IMR-90 (cell line): ENCODE data around the gene MYLK4. TPM values are rescaled to one million over a fixed set of nuclear protein-coding genes. Genes with fewer than 3 reads are reported as not detected.

Experiments used
- ATAC-seq: fragments of 200-7000 bp; cut with Tn5 transposase; 2 replicates; pipeline ENCODE4 v1.9.1; 2020; ENCODE audit warnings: low read depth, mild to moderate bottlenecking, moderate library complexity
- BruUV-seq: library from RNA; stranded (reverse); fragments of 400-500 nt; replicated peaks from 2 replicates; lab custom pipeline; 2021; lab: Mats Ljungman, UMichigan
- CTCF ChIA-PET: fragments of 300-600 bp; formaldehyde crosslinking; extraction: SDS; loops from one replicate; lab custom pipeline; 2021; ENCODE audit warnings: antibody characterized with exemption; lab: Yijun Ruan, JAX
- POLR2A ChIA-PET: fragments of 300-600 bp; sonication (Branson Sonifier 250); formaldehyde crosslinking; loops from one replicate; lab custom pipeline; 2022; ENCODE audit warnings: antibody characterized with exemption; ENCODE audit not compliant: unreplicated experiment; lab: Charles Lee
- DNase-seq: peaks from one replicate; pipeline ENCODE4 v3.0.0; 2013
- H2AFZ ChIP-seq: replicated peaks from 2 replicates; pipeline ENCODE3; 2013; ENCODE audit warnings: low read length, mild to moderate bottlenecking; ENCODE audit not compliant: poor library complexity
- H2AK5ac ChIP-seq: 2 replicates; pipeline ENCODE4 v1.6.1; 2013; ENCODE audit warnings: low read depth, low read length, inconsistent platforms
- H2AK9ac ChIP-seq: replicated peaks from 2 replicates; pipeline ENCODE3; 2013; ENCODE audit warnings: mild to moderate bottlenecking, low read depth, low read length, moderate library complexity; ENCODE audit not compliant: poor library complexity
- H2BK120ac ChIP-seq: 2 replicates; pipeline ENCODE4 v1.6.1; 2013; ENCODE audit warnings: low read depth, low read length, inconsistent platforms
- H2BK15ac ChIP-seq: 3 replicates; pipeline ENCODE4 v1.6.1; 2013; ENCODE audit warnings: low read depth, low read length, inconsistent platforms
- H2BK20ac ChIP-seq: 2 replicates; pipeline ENCODE4 v1.6.1; 2013; ENCODE audit warnings: low read depth, mild to moderate bottlenecking, inconsistent platforms, low read length, moderate library complexity
- H2BK5ac ChIP-seq: 2 replicates; pipeline ENCODE4 v1.6.1; 2013; ENCODE audit warnings: mild to moderate bottlenecking, low read depth, low read length, inconsistent platforms; ENCODE audit not compliant: poor library complexity, severe bottlenecking
- H3K14ac ChIP-seq: replicated peaks from 2 replicates; pipeline ENCODE4 v1.6.1; 2013; ENCODE audit warnings: low read depth, low read length, inconsistent platforms
- H3K18ac ChIP-seq: 2 replicates; pipeline ENCODE4 v1.6.1; 2013; ENCODE audit warnings: low read depth, low read length, control low read depth
- H3K23ac ChIP-seq: 2 replicates; pipeline ENCODE4 v1.6.1; 2013; ENCODE audit warnings: low read depth, low read length, inconsistent platforms
- H3K27ac ChIP-seq: 2 replicates; pipeline ENCODE4 v1.5.1; 2013; ENCODE audit warnings: mild to moderate bottlenecking, control low read depth, low read length; ENCODE audit not compliant: insufficient read depth
- H3K27me3 ChIP-seq: 2 replicates; pipeline ENCODE4 v1.6.1; 2013; ENCODE audit warnings: low read length; ENCODE audit not compliant: control insufficient read depth, insufficient read depth
- H3K36me3 ChIP-seq: 2 replicates; pipeline ENCODE4 v1.6.1; 2013; ENCODE audit warnings: low read length, mixed read lengths; ENCODE audit not compliant: control insufficient read depth, insufficient read depth
- H3K4ac ChIP-seq: 2 replicates; pipeline ENCODE4 v1.6.1; 2013; ENCODE audit warnings: low read depth, low read length, inconsistent platforms
- H3K4me1 ChIP-seq: 2 replicates; pipeline ENCODE4 v1.6.1; 2013; ENCODE audit warnings: low read length, mixed read lengths; ENCODE audit not compliant: control insufficient read depth, insufficient read depth
- H3K4me2 ChIP-seq: 2 replicates; pipeline ENCODE4 v1.6.1; 2013; ENCODE audit warnings: low read depth, mild to moderate bottlenecking, control low read depth, low read length, moderate library complexity
- H3K4me3 ChIP-seq: 2 replicates; pipeline ENCODE4 v1.5.1; 2013; ENCODE audit warnings: low read depth, mild to moderate bottlenecking, control low read depth, low read length, moderate library complexity; ENCODE audit not compliant: insufficient read depth
- H3K56ac ChIP-seq: 2 replicates; pipeline ENCODE4 v1.6.1; 2013; ENCODE audit warnings: low read length, inconsistent platforms; ENCODE audit not compliant: insufficient read depth; ENCODE audit errors: extremely low read depth
- H3K79me1 ChIP-seq, 2 experiments: 2 replicates each; pipeline ENCODE4 v1.6.1; 2013; ENCODE audit warnings: low read length in 2 of 2, inconsistent platforms in 1 of 2, low read depth in 1 of 2
- H3K9ac ChIP-seq: 2 replicates; pipeline ENCODE4 v1.6.1; 2013; ENCODE audit warnings: low read depth, low read length, control low read depth
- H3K9me1 ChIP-seq: 2 replicates; pipeline ENCODE4 v1.6.1; 2013; ENCODE audit warnings: low read length, inconsistent platforms; ENCODE audit not compliant: insufficient read depth
- H3K9me3 ChIP-seq: 2 replicates; pipeline ENCODE4 v1.6.1; 2013; ENCODE audit warnings: low read length; ENCODE audit not compliant: control insufficient read depth, insufficient read depth
- H4K20me1 ChIP-seq: 2 replicates; pipeline ENCODE4 v1.6.1; 2013; ENCODE audit warnings: low read length, inconsistent platforms; ENCODE audit not compliant: insufficient read depth
- H4K5ac ChIP-seq: 2 replicates; pipeline ENCODE4 v1.6.1; 2013; ENCODE audit warnings: mild to moderate bottlenecking, low read depth, low read length, control low read depth
- H4K8ac ChIP-seq, 2 experiments: 2 replicates each; pipeline ENCODE4 v1.6.1; 2013; ENCODE audit warnings: low read depth in 2 of 2, low read length in 2 of 2, control low read depth in 1 of 2, inconsistent platforms in 1 of 2
- H4K91ac ChIP-seq: 2 replicates; pipeline ENCODE4 v1.6.1; 2013; ENCODE audit warnings: low read depth, low read length, inconsistent platforms; ENCODE audit not compliant: insufficient read depth
- BHLHE40 ChIP-seq: fragments of 150-350 bp; IDR thresholded peaks from 2 replicates; pipeline ENCODE4 v1.6.1; 2016; ENCODE audit warnings: mild to moderate bottlenecking, low read depth, low read length
- FOS ChIP-seq: fragments of 150-350 bp; IDR thresholded peaks from 2 replicates; pipeline ENCODE4 v1.6.1; 2016; ENCODE audit warnings: low read depth, low read length
- MAFK ChIP-seq: IDR thresholded peaks from 2 replicates; pipeline ENCODE4 v1.6.1; 2012; ENCODE audit warnings: low read depth, low read length, improper control_type of control experiment
- MAZ ChIP-seq: IDR thresholded peaks from 2 replicates; pipeline ENCODE4 v1.6.1; 2012; ENCODE audit warnings: low read depth, mild to moderate bottlenecking, low read length, improper control_type of control experiment, moderate library complexity, borderline replicate concordance
- MXI1 ChIP-seq: IDR thresholded peaks from 2 replicates; pipeline ENCODE4 v1.6.1; 2012; ENCODE audit warnings: low read depth, mild to moderate bottlenecking, low read length, moderate library complexity, borderline replicate concordance
- NFE2L2 ChIP-seq: fragments of 150-350 bp; IDR thresholded peaks from 2 replicates; pipeline ENCODE4 v1.6.1; 2016; ENCODE audit warnings: low read depth, mild to moderate bottlenecking, low read length
- POLR2A ChIP-seq: IDR thresholded peaks from 2 replicates; pipeline ENCODE4 v1.6.1; 2012; ENCODE audit warnings: mild to moderate bottlenecking, low read depth, low read length
- RCOR1 ChIP-seq: IDR thresholded peaks from 2 replicates; pipeline ENCODE4 v1.6.1; 2012; ENCODE audit warnings: mild to moderate bottlenecking, low read length, improper control_type of control experiment; ENCODE audit not compliant: insufficient replicate concordance
- RFX5 ChIP-seq: IDR thresholded peaks from 2 replicates; pipeline ENCODE4 v1.8.0; 2012; ENCODE audit warnings: low read depth, mild to moderate bottlenecking, low read length, moderate library complexity
- WGBS, 2 experiments: methylation state at CpG; one replicate each; pipeline versions ENCODE4 v1.1.5 to v1.1.7; 2013; ENCODE audit warnings: missing lambda C conversion rate in 2 of 2; ENCODE audit not compliant: insufficient read length in 1 of 2; ENCODE audit errors: extremely low coverage in 2 of 2; 5-methylcytosine and 5-hydroxymethylcytosine counted together
- dilution Hi-C: fragments of 300-500 bp; cut with HindIII; formaldehyde crosslinking; loops from one replicate; pipeline ENCODE4 v1.14.3; 2018; ENCODE audit warnings: low sequenced_read_pairs; ENCODE audit not compliant: unreplicated experiment
- in situ Hi-C: fragments of 300-500 bp; cut with MboI; formaldehyde crosslinking; loops from 3 replicates; pipeline ENCODE4 v1.14.3; 2019; ENCODE audit warnings: low sequenced_read_pairs, inconsistent platforms, mixed read lengths
- intact Hi-C: fragments of 100-400 bp; cut with micrococcal nuclease; formaldehyde crosslinking; loops from 2 replicates; pipeline ENCODE4 v1.10.0; 2022
- polyA plus RNA-seq, 3 experiments: library from polyadenylated mRNA; depleted of rRNA; stranded (reverse); fragments of >200 nt; gene quantifications; 2 replicates each; pipeline ENCODE4 v1.2.3, GENCODE V29; 2012; ENCODE audit warnings: low replicate concordance in 1 of 3
- total RNA-seq: library from RNA; depleted of rRNA; stranded (reverse); fragments of >200 nt; gene quantifications from 2 replicates; pipeline ENCODE4 v1.2.3, GENCODE V29; 2012

Gene MYLK4
- total and polyA plus RNA-seq, 2 of the 4 experiments (the other 2 are of a cell fraction): under 0.01 to 0.07 TPM

- H3K27ac ChIP-seq: no peak overlapping the region
- no peak overlapping the region for H2BK5ac ChIP-seq
- ATAC-seq (no peak), DNase-seq (no peak)
- dilution Hi-C loops: no loop called here
- no peak overlapping the region for H2AK5ac ChIP-seq
- no peak overlapping the region for H2BK20ac ChIP-seq
- no peaks in the 10 kb centered on the region for H3K9me1 ChIP-seq
- 100% methylated on average over 4 of the region's 12 CpGs; no CpG with 5 or more reads in 1 of the 2 experiments for WGBS, 2 experiments
- no peaks in the 10 kb centered on the region for H3K79me1 ChIP-seq
- H3K9me3 ChIP-seq: no peaks in the 10 kb centered on the region
- H3K27me3 ChIP-seq: peaks cover 10% of the 10 kb centered on the region
- H3K4me3 ChIP-seq: no peak overlapping the region
- no peak overlapping the region for H2AK9ac ChIP-seq
- no peak overlapping the region for H4K91ac ChIP-seq
- CTCF ChIA-PET: no interaction called here
- no peaks in the 10 kb centered on the region for H4K20me1 ChIP-seq
- H3K4me1 ChIP-seq: peaks cover 5% of the 10 kb centered on the region; the same call in 1 of the 2 replicates
- no peak overlapping the region for H3K18ac ChIP-seq
- no TSS peak for BruUV-seq
- no peak overlapping the region for H3K14ac ChIP-seq
- H3K36me3 ChIP-seq: no peaks in the 10 kb centered on the region
- no peak overlapping the region for H2BK120ac ChIP-seq
- no peak overlapping the region for H2AFZ ChIP-seq
- in situ Hi-C loops: no loop called here
- H4K8ac ChIP-seq: no peak overlapping the region
- H4K5ac ChIP-seq: no peak overlapping the region
- POLR2A ChIA-PET: no interaction called here
- no peak overlapping the region for H3K56ac ChIP-seq
- H3K9ac ChIP-seq: no peak overlapping the region
- TF ChIP-seq RFX5 (no peak), FOS (no peak), MXI1 (no peak), POLR2A (no peak), BHLHE40 (no peak), RCOR1 (no peak), MAFK (no peak), NFE2L2 (no peak), MAZ (no peak)
- intact Hi-C loops: loop anchor here (5.0 kb wide), 1 partner anchor 157 kb away; no protein-coding TSS in a partner anchor
- no peak overlapping the region for H2BK15ac ChIP-seq
- H3K23ac ChIP-seq: no peak overlapping the region
- H3K4ac ChIP-seq: no peak overlapping the region
- H3K4me2 ChIP-seq: no peak overlapping the region
Observed at GRCh38 chr6:2624177-2624576, 126.5 kb downstream of the MYLK4 start.
